Panc1 (cell line): ENCODE measurements around the gene VIM. TPM values are rescaled to one million over a fixed set of nuclear protein-coding genes. Genes with fewer than 3 reads are reported as not detected.

Source experiments
- ATAC-seq: fragments of 200-7000 bp; cut with Tn5 transposase; 2 replicates; pipeline ENCODE4 v1.9.1; 2020; ENCODE audit warnings: mild to moderate bottlenecking, moderate library complexity
- BruUV-seq: library from RNA; stranded (reverse); fragments of 400-500 nt; replicated peaks from 2 replicates; lab custom pipeline; 2021; lab: Mats Ljungman, UMichigan
- CTCF ChIA-PET: fragments of 300-600 bp; sonication (Branson Sonifier 250); formaldehyde crosslinking; loops from one replicate; lab custom pipeline; 2022; ENCODE audit warnings: antibody characterized with exemption; lab: Charles Lee
- POLR2A ChIA-PET: fragments of 300-600 bp; sonication (Branson Sonifier 250); formaldehyde crosslinking; loops from one replicate; lab custom pipeline; 2022; ENCODE audit warnings: antibody characterized with exemption; lab: Charles Lee
- DNase-seq: peaks from one replicate; pipeline ENCODE4 v3.0.0-alpha.2; 2010; ENCODE audit warnings: low read depth, low spot score
- H3K27ac ChIP-seq: 2 replicates; pipeline ENCODE4 v1.5.1; 2011; ENCODE audit warnings: mild to moderate bottlenecking, low read length, inconsistent platforms
- H3K27me3 ChIP-seq: fragments of 200-500 bp; sonication (Bioruptor generic); 2 replicates; pipeline ENCODE4 v1.6.0; 2014; ENCODE audit warnings: low read length, inconsistent platforms; ENCODE audit not compliant: control insufficient read depth, insufficient read depth
- H3K36me3 ChIP-seq: fragments of 200-500 bp; sonication (Bioruptor generic); 2 replicates; pipeline ENCODE4 v1.5.1; 2014; ENCODE audit warnings: inconsistent platforms, mild to moderate bottlenecking, low read length, moderate library complexity; ENCODE audit not compliant: control insufficient read depth, insufficient read depth
- H3K4me1 ChIP-seq: 2 replicates; pipeline ENCODE4 v1.5.1; 2011; ENCODE audit warnings: inconsistent platforms, mild to moderate bottlenecking, low read length, moderate library complexity; ENCODE audit not compliant: control insufficient read depth, insufficient read depth
- H3K4me3 ChIP-seq, 2 experiments: 2 replicates each; pipeline ENCODE4 v1.5.1; 2011 to 2012; ENCODE audit warnings: low read depth in 2 of 2, low read length in 2 of 2, mild to moderate bottlenecking in 2 of 2, inconsistent platforms in 1 of 2, moderate library complexity in 1 of 2
- H3K9me3 ChIP-seq: fragments of 200-500 bp; sonication (Bioruptor generic); 2 replicates; pipeline ENCODE4 v1.5.1; 2014; ENCODE audit warnings: low read depth, mild to moderate bottlenecking, inconsistent platforms, low read length, moderate library complexity; ENCODE audit not compliant: control insufficient read depth, insufficient read depth
- POLR2AphosphoS5 ChIP-seq: IDR thresholded peaks from 2 replicates; pipeline ENCODE4 v1.6.1; 2012; ENCODE audit warnings: mild to moderate bottlenecking, low read depth, low read length, moderate library complexity
- REST ChIP-seq, 2 experiments: IDR thresholded peaks; 2 replicates each; pipeline ENCODE4 v1.6.1; 2011 to 2012; ENCODE audit warnings: low read depth in 2 of 2, control low read depth in 1 of 2, low read length in 1 of 2, mild to moderate bottlenecking in 1 of 2, moderate library complexity in 1 of 2; ENCODE audit not compliant: insufficient read depth in 1 of 2
- SIN3A ChIP-seq: IDR thresholded peaks from 2 replicates; pipeline ENCODE4 v1.6.1; 2012; ENCODE audit warnings: low read depth, mild to moderate bottlenecking, low read length, moderate library complexity, borderline replicate concordance; ENCODE audit not compliant: insufficient read depth
- TCF7L2 ChIP-seq: IDR thresholded peaks from 2 replicates; pipeline ENCODE4 v1.6.1; 2011; ENCODE audit warnings: mild to moderate bottlenecking, low read depth, low read length, inconsistent platforms
- in situ Hi-C: cut with HindIII; loops from 2 replicates; pipeline ENCODE4 v1.10.0; 2016; ENCODE audit warnings: low sequenced_read_pairs, low pct_unique_long_range_greater_than_20kb
- intact Hi-C: fragments of 100-400 bp; cut with micrococcal nuclease; formaldehyde crosslinking; loops from one replicate; pipeline ENCODE4 v1.10.0; 2022; ENCODE audit not compliant: unreplicated experiment
- total RNA-seq: library from RNA; stranded (reverse); gene quantifications from one replicate; pipeline ENCODE4 v1.2.1, GENCODE V29; 2021; ENCODE audit not compliant: unreplicated experiment
- TF ChIP-seq, protein P1 (sequence below): fragments of 450-650 bp; IDR thresholded peaks from 2 replicates; pipeline ENCODE4 v1.5.1; 2017; ENCODE audit warnings: mild to moderate bottlenecking

The VIM gene
- total RNA-seq, 1 experiment from 2014 or later: 3,436 TPM

DNA sequence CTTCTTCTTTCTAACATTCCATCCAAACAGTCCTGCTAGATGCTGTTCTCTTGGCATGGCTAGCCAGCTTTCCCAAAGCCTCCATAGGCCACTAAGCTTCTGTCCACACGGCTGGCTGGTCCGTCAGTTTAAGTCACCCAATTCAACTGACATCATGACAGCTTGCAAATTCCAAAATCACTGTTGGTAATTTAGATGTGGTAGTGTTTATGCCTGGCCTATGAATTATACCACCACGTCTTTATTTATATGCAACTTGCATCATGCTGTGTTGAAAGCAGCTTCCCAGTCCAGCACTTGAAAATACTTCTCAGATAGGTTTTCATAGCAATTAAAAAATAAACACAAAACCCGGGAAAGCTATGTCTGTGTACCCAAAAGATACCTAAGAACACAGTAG lies 2.2 kb upstream of the VIM start:
- Histone ChIP-seq H3K4me3 (no peak overlapping the region), H3K27me3 (no peaks in the 10 kb centered on the region), H3K4me1 (peaks cover 31% of the 10 kb centered on the region), H3K9me3 (no peaks in the 10 kb centered on the region; the same call in 1 of the 2 replicates), H3K36me3 (no peaks in the 10 kb centered on the region), H3K27ac (peak overlapping the region; percentile 96)
- intact Hi-C loops (loop anchor here (10.0 kb wide), 1 partner anchor 161 kb away; no protein-coding TSS in a partner anchor), in situ Hi-C loops (no loop called here)
- TF ChIP-seq TCF7L2: no peak
- no peak for TF ChIP-seq POLR2AphosphoS5
- TF ChIP-seq, protein P1, sequence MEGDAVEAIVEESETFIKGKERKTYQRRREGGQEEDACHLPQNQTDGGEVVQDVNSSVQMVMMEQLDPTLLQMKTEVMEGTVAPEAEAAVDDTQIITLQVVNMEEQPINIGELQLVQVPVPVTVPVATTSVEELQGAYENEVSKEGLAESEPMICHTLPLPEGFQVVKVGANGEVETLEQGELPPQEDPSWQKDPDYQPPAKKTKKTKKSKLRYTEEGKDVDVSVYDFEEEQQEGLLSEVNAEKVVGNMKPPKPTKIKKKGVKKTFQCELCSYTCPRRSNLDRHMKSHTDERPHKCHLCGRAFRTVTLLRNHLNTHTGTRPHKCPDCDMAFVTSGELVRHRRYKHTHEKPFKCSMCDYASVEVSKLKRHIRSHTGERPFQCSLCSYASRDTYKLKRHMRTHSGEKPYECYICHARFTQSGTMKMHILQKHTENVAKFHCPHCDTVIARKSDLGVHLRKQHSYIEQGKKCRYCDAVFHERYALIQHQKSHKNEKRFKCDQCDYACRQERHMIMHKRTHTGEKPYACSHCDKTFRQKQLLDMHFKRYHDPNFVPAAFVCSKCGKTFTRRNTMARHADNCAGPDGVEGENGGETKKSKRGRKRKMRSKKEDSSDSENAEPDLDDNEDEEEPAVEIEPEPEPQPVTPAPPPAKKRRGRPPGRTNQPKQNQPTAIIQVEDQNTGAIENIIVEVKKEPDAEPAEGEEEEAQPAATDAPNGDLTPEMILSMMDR: no peak
- no peak for TF ChIP-seq SIN3A
- TF ChIP-seq REST (IDR thresholded peaks at IDR 0.05; ENCODE audit: insufficient read depth in 1 of 2, low read depth in 2 of 2, low read length in 1 of 2): no peak
- DNase-seq (no peak), ATAC-seq (no peak)
- ChIA-PET POLR2A (no interaction called here), CTCF (no interaction called here)
- no TSS peak for BruUV-seq

GRCh38 chr10:17226891-17227303 lies 1.1 kb upstream of the VIM start:
- Histone ChIP-seq H3K4me3 (peak overlapping the region; percentile 64 to 88), H3K27me3 (no peaks in the 10 kb centered on the region), H3K36me3 (peaks cover 10% of the 10 kb centered on the region; the same call in 1 of the 2 replicates), H3K27ac (peak overlapping the region; percentile 96), H3K4me1 (peaks cover 26% of the 10 kb centered on the region), H3K9me3 (no peaks in the 10 kb centered on the region; the same call in 1 of the 2 replicates)
- in situ Hi-C loops: no loop called here
- TF ChIP-seq, protein P1: no peak
- no peak for TF ChIP-seq SIN3A
- TF ChIP-seq TCF7L2: no peak
- TF ChIP-seq REST (IDR thresholded peaks at IDR 0.05; ENCODE audit: insufficient read depth in 1 of 2, low read depth in 2 of 2, low read length in 1 of 2): no peak
- no peak for TF ChIP-seq POLR2AphosphoS5
- BruUV-seq: no TSS peak
- ChIA-PET CTCF (interaction anchor here (0.8 kb wide), 1 partner anchor 10 kb away, joined by 3 read pairs; no protein-coding TSS in a partner anchor), POLR2A (interaction anchor here (0.7 kb wide), 1 partner anchor 10 kb away, joined by 3 read pairs; no protein-coding TSS in a partner anchor)
- DNase-seq: no peak
- intact Hi-C loops: loop anchor here (10.0 kb wide), 1 partner anchor 162 kb away; no protein-coding TSS in a partner anchor
- no peak for ATAC-seq
